HG03045 (cell line): Measurements from ENCODE around the gene CCDC185.
"Not testable (repeated sequence)": the region's sequence is repeated elsewhere in the genome, so short reads cannot be mapped to it uniquely, and the experiment has no call there.

Experiments
- ATAC-seq: cut with Tn5 transposase; IDR thresholded peaks from one replicate; pipeline ENCODE4 v1.9.1; 2021; ENCODE audit warnings: mild to moderate bottlenecking, moderate library complexity; ENCODE audit not compliant: unreplicated experiment

CCDC185 gene

DNA sequence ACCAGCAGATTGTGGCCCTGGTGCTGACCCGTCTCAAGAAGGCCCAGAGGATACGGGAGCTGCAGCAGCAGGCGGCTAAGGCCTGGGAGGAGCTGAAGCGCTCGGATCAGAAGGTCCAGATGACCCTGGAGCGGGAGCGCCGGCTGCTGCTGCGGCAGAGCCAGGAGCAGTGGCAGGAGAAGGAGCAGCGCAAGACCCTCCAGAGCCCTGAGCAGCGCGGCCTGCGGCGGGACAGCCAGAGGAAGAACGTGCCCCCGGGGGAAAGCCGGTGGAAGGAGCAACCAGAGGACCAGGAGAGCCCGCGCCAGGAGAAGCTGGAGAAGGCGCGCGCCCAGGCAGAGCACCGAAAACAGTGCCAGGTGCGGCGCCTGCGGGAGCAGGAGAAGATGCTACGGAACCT lies 1.0 kb downstream of the CCDC185 start:
- no peak for ATAC-seq

DNA sequence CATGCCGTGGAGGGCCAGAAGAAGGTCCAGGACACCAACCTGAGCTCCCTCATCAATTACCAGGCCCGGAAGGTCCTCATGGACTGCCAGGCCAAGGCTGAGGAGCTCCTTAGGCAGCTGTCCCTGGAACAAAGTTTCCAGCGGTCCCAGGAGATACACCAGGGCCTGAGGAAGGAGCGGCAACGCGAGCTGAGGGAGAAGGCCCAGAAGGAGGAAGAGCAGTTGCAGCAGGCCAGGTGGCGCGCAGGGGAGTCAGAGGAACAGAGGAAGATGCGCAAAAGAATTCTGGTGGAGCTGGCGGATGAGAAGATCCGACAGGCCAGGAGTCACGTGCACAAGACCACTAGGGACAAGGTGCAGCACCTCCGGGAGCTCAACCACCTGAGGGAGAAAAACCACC lies 1.5 kb downstream of the CCDC185 start:
- no peak for ATAC-seq

DNA sequence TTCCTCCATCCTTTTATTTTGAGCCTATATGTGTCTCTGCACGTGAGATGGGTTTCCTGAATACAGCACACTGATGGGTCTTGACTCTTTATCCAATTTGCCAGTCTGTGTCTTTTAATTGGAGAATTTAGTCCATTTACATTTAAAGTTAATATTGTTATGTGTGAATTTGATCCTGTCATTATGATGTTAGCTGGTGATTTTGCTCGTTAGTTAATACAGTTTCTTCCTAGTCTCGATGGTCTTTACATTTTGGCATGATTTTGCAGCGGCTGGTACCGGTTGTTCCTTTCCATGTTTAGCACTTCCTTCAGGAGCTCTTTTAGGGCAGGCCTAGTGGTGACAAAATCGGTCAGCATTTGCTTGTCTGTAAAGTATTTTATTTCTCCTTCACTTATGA lies 6.2 kb downstream of the CCDC185 start:
- not testable (repeated sequence) for ATAC-seq

DNA sequence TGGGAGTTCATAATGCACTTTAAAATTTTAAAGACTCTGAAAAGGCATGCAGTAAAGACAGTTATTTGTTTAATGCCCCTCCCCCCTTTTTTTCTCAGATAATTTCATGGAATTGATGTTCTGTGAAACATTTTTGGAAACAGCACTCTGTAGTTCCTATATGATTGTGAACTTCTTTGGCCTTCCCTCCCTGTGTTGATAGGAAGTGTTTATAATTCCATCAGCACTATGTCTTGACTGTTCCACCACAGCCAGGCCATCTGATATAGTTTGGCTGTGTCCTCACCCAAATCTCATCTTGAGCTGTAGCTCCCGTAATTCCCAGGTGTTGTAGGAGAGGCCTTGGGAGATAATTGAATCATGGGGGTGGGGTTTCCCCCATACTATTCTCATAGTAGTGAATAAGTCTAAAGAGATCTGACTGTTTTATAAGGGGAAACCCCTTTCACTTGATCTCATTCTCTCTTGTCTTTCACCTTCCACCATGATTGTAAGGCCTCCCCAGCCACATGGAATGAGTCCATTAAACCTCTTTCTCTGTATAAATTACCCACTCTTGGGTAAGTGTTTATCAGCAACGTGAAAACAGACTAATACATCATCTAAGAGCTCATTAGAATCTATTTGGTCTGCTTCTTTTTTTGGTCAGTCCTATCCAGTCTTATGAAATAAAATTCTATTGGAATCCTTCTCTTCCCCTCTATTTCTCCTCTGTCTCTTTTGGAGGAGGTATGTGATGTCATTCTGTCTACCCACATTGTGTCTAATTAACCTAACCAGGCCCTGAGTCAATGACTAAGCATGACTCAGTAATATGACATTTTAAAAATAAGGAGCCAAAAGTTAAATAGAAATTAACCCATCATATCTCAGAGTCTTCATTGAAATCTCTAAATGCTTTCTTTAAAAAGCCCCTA lies 8.9 kb downstream of the CCDC185 start:
- no peak for ATAC-seq

DNA sequence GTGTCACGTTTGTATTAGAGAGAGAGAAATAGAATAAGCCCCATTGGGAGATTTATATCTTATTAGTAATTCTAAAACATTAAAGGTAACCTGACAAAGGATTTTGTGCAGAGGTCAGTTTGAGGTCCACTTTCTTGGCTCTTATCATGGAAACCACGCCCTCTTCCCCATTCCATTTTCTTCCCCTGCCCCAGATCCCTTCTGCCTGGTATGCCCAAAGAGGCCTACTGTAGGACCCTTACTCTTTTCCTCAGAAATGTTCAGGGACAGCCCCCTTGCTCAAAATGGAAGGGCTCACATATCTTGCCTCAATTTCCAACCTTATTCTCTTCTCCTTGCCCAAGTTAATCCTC lies 9.6 kb downstream of the CCDC185 start:
- no peak for ATAC-seq

DNA sequence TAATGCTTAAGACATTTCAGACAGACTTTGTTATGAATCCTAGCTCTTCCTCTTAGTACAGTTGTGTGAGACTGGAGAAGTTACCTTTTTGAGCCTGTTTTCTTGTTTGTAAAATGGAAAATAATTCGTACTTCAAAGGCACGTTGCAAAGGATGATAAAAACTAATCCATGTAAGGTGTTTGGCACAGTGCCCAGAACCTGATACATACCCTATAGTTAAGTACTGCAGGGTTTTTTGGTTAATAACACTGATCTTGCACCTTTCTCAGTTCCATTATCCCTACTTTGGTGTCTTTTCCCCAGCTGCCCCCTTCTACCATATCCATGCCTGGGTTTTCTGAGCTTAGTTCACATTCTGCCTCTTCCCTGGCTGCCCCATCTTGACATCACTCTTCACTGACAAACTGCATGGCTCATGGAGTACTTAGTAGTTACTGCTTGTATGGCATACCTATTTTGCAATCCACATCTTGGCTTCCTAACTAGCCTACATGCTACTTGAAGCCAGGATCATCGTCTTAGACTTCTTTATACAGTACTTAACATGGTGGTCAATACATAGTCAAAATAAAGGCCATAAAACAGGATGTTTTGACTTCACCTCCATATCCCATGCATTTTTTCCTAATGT lies 10.1 kb downstream of the CCDC185 start:
- ATAC-seq, result no peak

DNA sequence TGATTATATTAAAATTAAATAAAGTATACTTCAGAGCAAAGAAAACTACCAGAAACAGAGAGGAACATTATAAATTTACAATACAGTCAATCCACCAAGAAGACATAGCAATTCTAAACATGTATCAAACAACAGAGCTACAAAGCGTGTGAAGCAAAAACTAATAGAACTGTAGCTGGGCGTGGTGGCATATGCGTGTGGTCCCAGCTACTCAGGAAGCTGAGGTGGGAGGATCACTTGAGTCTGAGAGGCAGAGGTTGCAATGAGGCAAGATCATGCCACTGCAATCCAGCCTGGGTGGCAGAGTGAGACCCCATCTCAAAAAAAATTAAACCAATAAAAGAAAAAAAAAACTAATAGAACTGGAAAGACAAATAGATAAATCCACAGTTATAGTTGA lies 12.3 kb downstream of the CCDC185 start:
- no peak for ATAC-seq

DNA sequence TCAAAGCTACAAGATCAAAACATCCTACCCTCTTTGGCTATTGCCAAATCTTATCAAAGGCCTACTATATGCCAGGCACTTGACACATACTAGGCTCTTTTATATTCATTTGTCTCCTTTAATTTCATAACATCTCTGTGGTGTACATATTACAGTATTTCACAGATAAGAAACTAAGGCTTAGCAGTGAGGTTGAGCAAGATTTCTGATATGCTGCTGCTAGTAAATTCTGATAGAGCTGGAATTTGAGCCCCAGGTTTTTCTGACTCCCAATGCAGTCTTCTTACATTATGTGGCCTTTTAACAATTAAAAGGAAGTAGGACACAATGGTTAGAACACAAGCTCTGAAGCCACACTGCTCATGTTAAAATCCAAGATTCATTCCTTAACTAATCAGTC lies 16.8 kb downstream of the CCDC185 start:
- no peak for ATAC-seq

DNA sequence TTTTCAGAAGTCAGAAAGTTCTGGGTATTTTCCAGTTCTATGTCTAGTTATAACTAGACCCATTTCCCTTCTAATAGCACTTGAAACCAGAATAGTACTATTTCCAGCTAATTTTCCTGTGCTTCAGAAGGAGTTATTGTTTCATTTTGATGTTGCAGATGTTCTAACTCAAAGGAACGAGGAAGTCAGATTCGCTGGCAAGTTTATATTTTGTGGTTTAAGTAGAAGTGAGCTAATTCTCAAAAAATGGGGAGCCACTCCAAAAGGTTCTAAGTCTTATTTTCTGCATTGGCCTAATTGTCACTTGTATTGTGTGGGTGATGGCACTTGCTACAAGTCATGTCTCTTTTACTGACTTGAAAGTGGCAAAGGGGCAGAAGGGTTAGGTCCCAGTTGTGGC lies 18.1 kb downstream of the CCDC185 start:
- no peak for ATAC-seq

DNA sequence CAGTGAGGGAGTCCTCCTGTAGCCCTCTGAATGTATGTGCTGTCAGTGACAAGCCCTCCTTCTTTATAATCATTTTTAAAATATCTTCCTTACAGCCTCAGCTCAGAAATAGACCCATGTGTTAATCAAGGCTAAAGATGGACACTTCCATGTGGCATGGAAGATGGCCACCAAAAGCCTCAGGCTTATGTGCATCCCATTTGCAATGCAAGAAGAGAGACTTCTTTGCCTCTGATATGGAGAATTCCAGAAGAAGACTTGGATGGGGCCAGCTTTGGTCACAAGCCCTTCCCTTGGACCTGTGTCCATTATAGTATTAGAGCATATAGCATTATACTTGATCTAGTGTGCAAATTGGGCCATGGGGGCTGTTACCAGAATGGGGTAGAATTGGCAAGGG lies 18.5 kb downstream of the CCDC185 start:
- ATAC-seq, result no peak

DNA sequence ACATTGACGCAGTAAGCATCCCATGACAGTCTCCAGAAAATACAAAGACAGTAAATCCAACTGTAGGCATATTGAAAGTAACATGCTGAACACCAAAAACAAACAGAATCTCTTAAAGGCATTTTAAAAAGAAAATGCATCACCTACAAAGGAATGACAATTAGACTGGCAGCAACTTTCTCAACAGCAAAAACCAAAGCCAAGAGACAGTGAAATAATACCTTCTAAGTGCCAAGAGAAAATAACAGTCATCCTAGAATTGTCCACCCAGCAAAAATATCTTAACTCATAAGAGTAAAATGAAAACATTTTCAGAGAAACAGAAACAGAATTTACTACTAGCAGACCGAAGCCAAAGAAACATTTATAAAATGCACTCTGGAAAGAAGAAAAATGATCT lies 20.0 kb downstream of the CCDC185 start:
- no peak for ATAC-seq

DNA sequence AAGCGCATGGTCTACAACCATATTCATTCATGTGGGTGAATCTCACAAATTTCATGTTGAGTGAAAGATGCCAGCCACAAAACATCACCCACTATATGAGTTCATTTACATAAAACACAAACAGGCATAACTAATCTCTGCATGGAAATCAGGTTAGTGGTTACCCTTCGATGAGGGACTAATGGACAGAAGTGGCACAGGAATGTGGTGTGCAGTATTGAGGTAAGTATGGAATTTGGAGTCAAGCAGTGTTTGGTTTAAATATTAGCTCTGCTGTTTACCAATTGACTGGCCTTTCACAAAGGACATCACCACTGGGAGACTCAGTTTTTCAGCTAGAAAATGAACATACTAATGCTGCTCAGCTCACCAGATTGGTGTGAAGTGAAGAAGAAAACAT lies 24.2 kb downstream of the CCDC185 start:
- ATAC-seq, result no peak

DNA sequence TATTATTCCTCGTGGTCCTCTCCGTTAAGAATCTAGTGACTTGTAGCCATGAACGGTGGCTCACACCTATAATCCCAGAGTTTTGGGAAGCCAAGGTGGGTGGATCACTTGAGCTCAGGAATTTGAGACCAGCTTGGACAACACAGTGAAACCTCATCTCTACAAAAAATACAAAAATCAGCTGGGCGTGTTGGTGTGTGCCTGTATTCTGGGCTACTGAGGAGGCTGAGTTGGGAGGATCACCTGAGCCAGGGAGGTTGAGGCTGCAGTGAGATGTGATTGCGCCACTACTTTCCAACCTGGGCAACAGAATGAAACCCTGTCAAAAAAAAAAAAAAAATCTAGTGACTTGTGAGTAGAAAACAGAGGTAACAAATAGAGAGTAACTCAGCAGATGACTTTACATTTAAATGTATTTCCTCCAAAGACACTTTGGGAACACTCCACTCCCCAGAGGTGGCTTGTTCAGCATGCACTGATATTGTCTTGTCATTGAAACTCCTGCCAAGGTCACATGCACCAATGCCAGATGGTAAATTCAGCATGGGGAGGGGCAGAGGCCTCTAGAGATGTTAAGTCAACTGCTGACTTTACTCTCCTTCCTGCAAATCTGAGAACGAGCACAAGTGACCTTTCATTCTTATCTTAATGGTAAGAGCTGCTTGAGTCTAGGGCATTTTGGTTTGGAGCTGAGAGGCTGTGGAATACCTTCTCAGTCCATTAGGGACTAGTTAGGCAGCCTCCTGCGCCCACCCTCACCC lies 24.9 kb downstream of the CCDC185 start:
- ATAC-seq, result no peak

DNA sequence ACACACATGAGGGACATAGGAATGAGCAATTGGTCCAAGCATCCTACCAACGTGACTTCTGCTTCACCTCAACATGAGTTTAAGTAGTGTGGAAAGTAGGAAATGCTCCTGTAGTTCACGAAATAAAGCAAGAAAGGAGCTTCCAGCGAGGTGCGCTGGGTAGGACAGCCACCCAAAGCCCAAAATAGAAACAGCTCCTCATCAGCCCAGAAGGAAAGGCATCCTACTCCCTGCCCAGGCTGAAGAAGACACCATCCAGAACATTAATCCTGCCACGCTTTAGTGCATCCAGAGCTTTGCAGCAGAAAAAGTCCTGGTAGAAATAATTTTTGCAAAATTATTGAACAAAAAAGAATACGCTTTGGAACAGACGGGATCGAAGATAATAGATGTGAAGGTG lies 25.9 kb downstream of the CCDC185 start:
- no peak for ATAC-seq

DNA sequence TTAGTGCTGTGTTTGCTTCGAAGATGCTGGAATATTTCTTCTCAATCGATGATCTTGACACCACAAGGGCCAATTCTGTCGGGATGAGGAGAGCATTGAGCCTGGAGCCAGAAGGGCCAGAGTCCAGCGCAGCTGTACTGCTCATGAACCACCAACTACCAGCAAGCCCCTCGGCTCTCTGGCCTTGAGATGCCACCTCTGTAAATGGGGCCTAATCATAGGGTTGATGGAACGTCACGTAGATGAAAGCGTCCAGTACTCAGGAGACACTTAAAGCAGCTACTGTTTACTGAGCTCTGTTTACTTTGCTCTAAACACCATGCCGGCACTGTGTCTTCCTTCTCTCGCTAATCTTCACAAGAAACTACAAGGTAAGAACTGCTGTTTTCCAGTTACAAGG lies 26.3 kb downstream of the CCDC185 start:
- no peak for ATAC-seq

DNA sequence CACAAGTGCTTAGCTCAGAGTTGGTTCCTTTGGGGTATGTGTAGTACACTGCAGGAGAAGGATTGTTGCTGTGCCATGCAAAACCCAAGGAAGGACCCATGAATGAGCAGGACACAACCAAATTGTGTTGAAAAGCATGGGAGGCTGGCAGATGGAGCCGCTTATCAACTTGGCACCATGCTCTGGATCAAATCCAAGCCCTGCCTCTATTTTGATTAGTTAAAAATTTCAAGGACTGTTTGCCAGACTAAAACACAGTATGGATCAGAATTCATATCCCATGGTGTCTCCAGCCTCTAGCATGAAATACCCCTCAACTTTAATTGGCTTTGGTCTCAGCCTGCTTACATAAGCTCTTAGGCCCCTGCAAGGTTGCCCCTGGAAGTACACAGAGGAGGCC lies 27.8 kb downstream of the CCDC185 start:
- ATAC-seq, result no peak

DNA sequence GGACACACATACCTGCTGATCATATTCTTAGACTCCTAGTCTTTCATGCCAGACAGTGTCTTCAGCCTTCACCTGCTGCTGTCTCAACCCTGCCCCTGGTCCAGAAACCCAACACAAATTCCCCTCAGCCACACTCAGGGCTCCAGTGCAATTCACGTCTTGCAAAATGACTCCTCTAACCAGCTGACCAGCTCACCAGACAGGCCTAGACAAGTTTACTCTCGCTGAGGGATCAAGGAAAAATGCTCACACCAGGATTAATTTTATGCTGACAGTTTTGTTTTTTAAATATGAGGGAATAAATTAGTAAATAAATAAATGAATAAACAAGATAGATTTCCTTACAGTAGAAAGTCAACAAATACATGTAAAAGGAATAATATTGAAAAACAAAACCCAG lies 28.5 kb downstream of the CCDC185 start:
- ATAC-seq, result no peak

DNA sequence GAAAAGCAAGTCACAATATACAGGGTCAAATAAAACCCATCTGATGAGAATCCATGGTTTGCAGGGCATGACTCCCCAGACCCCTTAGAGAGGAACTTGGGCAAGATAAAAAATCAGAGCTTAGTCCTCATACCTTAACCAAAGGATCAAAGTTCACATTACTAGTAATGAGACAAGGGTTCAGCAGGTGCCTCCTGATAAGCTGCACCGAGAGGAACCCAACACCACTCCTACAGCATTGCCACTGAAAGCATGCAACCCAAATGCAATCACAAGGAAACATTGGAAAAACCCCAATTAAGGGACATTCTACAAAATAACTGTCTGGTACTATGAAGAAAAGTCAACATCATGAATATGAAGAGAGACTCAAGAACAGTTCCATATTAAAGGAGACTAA lies 29.7 kb downstream of the CCDC185 start:
- no peak for ATAC-seq

DNA sequence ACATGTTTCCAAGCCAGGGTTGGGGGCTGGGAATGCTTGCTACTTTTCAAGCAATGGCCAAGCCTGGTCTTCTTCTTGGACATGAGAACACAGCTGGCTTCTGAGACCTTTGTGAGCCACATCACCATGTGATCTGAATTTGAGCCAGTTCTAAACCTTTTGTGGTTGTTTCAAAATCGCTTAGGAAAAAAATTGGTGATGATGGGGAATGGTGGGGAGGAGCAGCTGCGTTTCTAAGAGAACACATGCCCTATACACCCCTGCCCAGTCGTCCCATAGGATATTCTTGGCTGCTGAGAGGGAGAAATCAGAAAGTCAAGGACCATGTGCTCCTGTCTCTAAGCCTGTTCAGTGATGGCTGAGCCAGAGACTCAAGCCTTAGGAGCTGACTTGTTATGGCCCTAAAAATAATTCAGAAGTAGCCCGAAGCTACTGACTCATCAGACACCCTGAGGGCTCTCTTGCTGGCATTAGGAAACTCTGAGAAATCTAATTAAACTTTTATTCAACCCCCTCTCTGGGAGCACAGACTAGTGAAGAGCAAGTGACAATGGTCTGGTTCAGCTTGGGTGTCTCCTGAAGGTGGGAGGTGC lies 30.5 kb downstream of the CCDC185 start:
- no peak for ATAC-seq

DNA sequence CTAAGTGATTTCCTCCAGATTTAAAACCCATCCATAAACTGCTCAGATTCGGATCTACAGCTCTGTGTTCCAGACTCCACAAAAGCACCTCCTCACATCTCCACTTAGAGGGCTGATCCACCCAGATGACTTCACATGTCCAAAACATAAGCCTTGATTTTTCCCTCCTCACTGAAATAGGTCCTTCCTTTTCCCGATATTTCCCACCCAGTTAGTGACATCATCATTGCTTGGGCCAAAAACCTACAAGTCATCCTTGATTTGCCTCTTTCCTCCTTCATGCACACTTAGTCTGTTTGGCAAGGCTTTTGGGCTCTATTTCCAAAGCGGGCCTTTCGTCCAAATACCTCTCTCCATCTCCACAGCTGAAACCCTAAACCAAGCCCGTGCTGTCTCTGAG lies 32.3 kb downstream of the CCDC185 start:
- ATAC-seq, result no peak

DNA sequence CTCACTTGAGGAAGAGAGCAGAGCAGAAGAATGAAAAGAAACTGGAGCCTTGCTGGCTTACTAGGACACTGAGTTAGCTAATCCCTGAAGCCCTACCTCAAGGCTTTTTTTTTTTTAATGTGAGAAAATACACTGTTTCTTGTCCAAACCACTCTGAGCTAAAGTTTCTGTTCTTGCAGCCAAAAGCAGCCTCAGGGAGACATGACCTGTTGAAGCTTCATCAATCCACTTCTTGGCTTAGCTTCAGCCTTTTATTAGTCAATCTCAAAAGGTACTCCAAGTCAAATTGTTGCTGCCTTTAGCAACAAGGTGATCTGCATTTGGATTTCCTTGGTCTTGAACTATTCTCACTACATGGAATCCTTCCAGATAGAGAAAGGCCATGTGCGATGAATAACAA lies 33.7 kb downstream of the CCDC185 start:
- ATAC-seq, result no peak

DNA sequence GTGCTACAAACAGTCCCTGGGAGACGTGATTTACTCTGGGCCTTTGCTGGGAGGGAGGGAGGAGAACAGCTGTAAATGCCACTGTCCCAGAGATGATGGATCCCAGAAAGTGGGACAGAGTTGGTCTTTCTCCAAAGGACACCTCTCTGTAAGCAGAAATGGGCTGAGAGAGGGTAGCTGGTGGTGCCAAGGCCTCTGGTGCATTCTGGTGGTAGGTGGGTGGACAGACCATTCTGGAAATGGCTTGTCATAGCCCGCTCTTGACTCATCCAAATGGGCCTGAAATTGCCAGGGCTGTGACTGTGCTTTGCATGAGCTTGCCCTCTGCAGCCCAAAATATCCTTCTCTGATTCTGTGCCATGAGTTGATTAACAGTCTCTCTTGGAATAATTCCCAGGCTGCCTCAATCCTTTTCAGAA lies 36.1 kb downstream of the CCDC185 start:
- no peak for ATAC-seq
